HepG2 (cell line): Measurements from ENCODE around the gene POLR3GL. TPM values are rescaled to one million over a fixed set of nuclear protein-coding genes. Genes with fewer than 3 reads are reported as not detected.
A peak's percentile ranks its signal among the peaks of the same experiment; 100 is the strongest.

ENCODE experiments used
- ATAC-seq: fragments of 200-7000 bp; cut with Tn5 transposase; 3 replicates; pipeline ENCODE4 v1.9.1; 2020; ENCODE audit warnings: mild to moderate bottlenecking, moderate library complexity
- BruUV-seq: library from RNA; stranded (reverse); fragments of 400-500 nt; replicated peaks from 2 replicates; lab custom pipeline; 2021; lab: Mats Ljungman, UMichigan
- CTCF ChIA-PET: fragments of 300-600 bp; formaldehyde crosslinking; extraction: SDS; loops from one replicate; lab custom pipeline; 2021; ENCODE audit warnings: low total read pairs, inconsistent platforms, low intra/inter-chr PET ratio; lab: Yijun Ruan, JAX
- POLR2A ChIA-PET: fragments of 350-600 bp; sonication (Branson Sonifier 250); formaldehyde crosslinking; loops from one replicate; lab custom pipeline; 2020; ENCODE audit warnings: antibody characterized with exemption, inconsistent platforms; lab: Yijun Ruan, JAX
- DNase-seq: peaks from one replicate; pipeline ENCODE4 v3.0.0-alpha.2; 2015; ENCODE audit warnings: low spot score
- FAIRE-seq: peaks from 3 replicates; lab custom pipeline; 2011; peaks lifted over from hg19 to GRCh38; lab: Jason Lieb, UNC
- H2AFZ ChIP-seq: one replicate; pipeline ENCODE4 v1.6.1; 2011; ENCODE audit warnings: low read length, inconsistent platforms
- H3K27ac ChIP-seq: fragments of 300-600 bp; 3 replicates; pipeline ENCODE4 v1.8.0; 2011; ENCODE audit warnings: mixed run types, mild to moderate bottlenecking, mixed read lengths, low read length, inconsistent platforms; ENCODE audit not compliant: insufficient read depth; ENCODE audit errors: extremely low read length
- H3K27me3 ChIP-seq, 2 experiments: fragments of 200-600 bp in 1 of 2; 2 replicates in 1 of 2; 3 replicates in 1 of 2; pipeline versions ENCODE4 v1.6.0 to v1.8.0; 2011; ENCODE audit warnings: low read length in 2 of 2, mild to moderate bottlenecking in 2 of 2, moderate library complexity in 2 of 2, inconsistent platforms in 1 of 2; ENCODE audit not compliant: insufficient read depth in 2 of 2, control insufficient read depth in 1 of 2
- H3K36me3 ChIP-seq, 2 experiments: fragments of 200-600 bp in 1 of 2; replicated peaks in 1 of 2; 2 replicates in 1 of 2; 3 replicates in 1 of 2; pipeline versions ENCODE4 v1.5.1 to v1.8.0; 2011; ENCODE audit warnings: low read length in 2 of 2, inconsistent platforms in 1 of 2; ENCODE audit not compliant: insufficient read depth in 2 of 2, control insufficient read depth in 1 of 2
- H3K4me1 ChIP-seq: 2 replicates; pipeline ENCODE4 v1.5.1; 2012; ENCODE audit warnings: low read length, inconsistent platforms; ENCODE audit not compliant: insufficient read depth
- H3K4me2 ChIP-seq: 2 replicates; pipeline ENCODE4 v1.6.0; 2011; ENCODE audit warnings: low read depth, low read length, inconsistent platforms
- H3K4me3 ChIP-seq, 3 experiments: fragments of 200-600 bp in 1 of 3; sonication (generic), shearing (Covaris generic) in 1 of 3; replicated peaks in 1 of 3; 2 replicates each; pipeline ENCODE4 v1.5.1; 2011 to 2016; ENCODE audit warnings: low read length in 3 of 3, inconsistent platforms in 2 of 3, low read depth in 2 of 3, mild to moderate bottlenecking in 2 of 3, control low read depth in 1 of 3, mixed read lengths in 1 of 3; ENCODE audit not compliant: insufficient read depth in 1 of 3
- H3K79me2 ChIP-seq: one replicate; pipeline ENCODE4 v1.6.1; 2011; ENCODE audit warnings: low read length, inconsistent platforms; ENCODE audit not compliant: insufficient read depth
- H3K9ac ChIP-seq: 2 replicates; pipeline ENCODE4 v1.6.0; 2011; ENCODE audit warnings: mild to moderate bottlenecking, low read depth, low read length, inconsistent platforms; ENCODE audit not compliant: insufficient read depth
- H3K9me3 ChIP-seq: 2 replicates; pipeline ENCODE4 v1.5.1; 2012; ENCODE audit warnings: mild to moderate bottlenecking, low read length
- H4K20me1 ChIP-seq: 2 replicates; pipeline ENCODE4 v1.6.0; 2011; ENCODE audit warnings: inconsistent platforms, mild to moderate bottlenecking, low read length, moderate library complexity; ENCODE audit not compliant: insufficient read depth
- ARID2 ChIP-seq: sonication (generic); formaldehyde crosslinking; IDR thresholded peaks from 2 replicates; pipeline ENCODE4 v1.8.1; 2022; ENCODE audit warnings: mild to moderate bottlenecking, missing genetic modification reagents, borderline replicate concordance
- FLYWCH1 ChIP-seq: sonication (generic); formaldehyde crosslinking; IDR thresholded peaks from 2 replicates; pipeline ENCODE4 v1.8.1; 2023; ENCODE audit warnings: mild to moderate bottlenecking, missing genetic modification reagents
- FOXA3 ChIP-seq: IDR thresholded peaks from 2 replicates; pipeline ENCODE4 v1.6.1; 2016; ENCODE audit warnings: missing genetic modification reagents, missing compliant biosample characterization
- IRX3 ChIP-seq: sonication (generic); formaldehyde crosslinking; IDR thresholded peaks from 2 replicates; pipeline ENCODE4 v1.8.1; 2023; ENCODE audit warnings: mild to moderate bottlenecking, low read depth, missing genetic modification reagents, borderline replicate concordance
- JDP2 ChIP-seq: sonication (generic); formaldehyde crosslinking; IDR thresholded peaks from 2 replicates; pipeline ENCODE4 v1.8.1; 2022; ENCODE audit warnings: missing genetic modification reagents, borderline replicate concordance
- KAT2B ChIP-seq: fragments of 150-350 bp; IDR thresholded peaks from 2 replicates; pipeline ENCODE4 v1.6.1; 2014; ENCODE audit warnings: low read depth, low read length, borderline replicate concordance
- KLF6 ChIP-seq: IDR thresholded peaks from 2 replicates; pipeline ENCODE4 v1.8.0; 2016; ENCODE audit warnings: missing biosample characterization, missing genetic modification reagents
- NCOR1 ChIP-seq: fragments of 200-600 bp; sonication (generic); IDR thresholded peaks from 2 replicates; pipeline ENCODE4 v1.7.0; 2017; ENCODE audit warnings: antibody characterized with exemption, low read length, borderline replicate concordance
- NR2C2 ChIP-seq: sonication (generic); formaldehyde crosslinking; IDR thresholded peaks from 2 replicates; pipeline ENCODE4 v1.4.0; 2020; ENCODE audit warnings: missing genetic modification reagents, mild to moderate bottlenecking, moderate library complexity, borderline replicate concordance
- RXRB ChIP-seq: IDR thresholded peaks from 2 replicates; pipeline ENCODE4 v1.6.1; 2016; ENCODE audit warnings: borderline replicate concordance, missing genetic modification reagents, missing compliant biosample characterization
- SRSF1 ChIP-seq: fragments of 200-400 bp; formaldehyde crosslinking; optimal IDR thresholded peaks from 2 replicates; pipeline ENCODE3; 2017; ENCODE audit warnings: mild to moderate bottlenecking, low read depth, low read length, moderate library complexity
- SRSF4 ChIP-seq: fragments of 200-400 bp; formaldehyde crosslinking; IDR thresholded peaks from one replicate; pipeline ENCODE4 v1.6.1; 2018; ENCODE audit warnings: mild to moderate bottlenecking, low read depth, low read length, moderate library complexity; ENCODE audit not compliant: poor library complexity, severe bottlenecking
- ZFAT ChIP-seq: sonication (generic); formaldehyde crosslinking; conservative IDR thresholded peaks from 2 replicates; pipeline ENCODE4 v1.8.1; 2023; ENCODE audit warnings: missing genetic modification reagents, inconsistent platforms
- ZMYM3 ChIP-seq: sonication (generic); formaldehyde crosslinking; IDR thresholded peaks from 2 replicates; pipeline ENCODE4 v1.5.1; 2020; ENCODE audit warnings: mild to moderate bottlenecking, missing genetic modification reagents
- ZNF20 ChIP-seq: sonication (generic); formaldehyde crosslinking; IDR thresholded peaks from 2 replicates; pipeline ENCODE4 v1.4.0; 2020; ENCODE audit warnings: mild to moderate bottlenecking, moderate library complexity, missing genetic modification reagents
- ZNF337 ChIP-seq: sonication (generic); formaldehyde crosslinking; IDR thresholded peaks from 2 replicates; pipeline ENCODE4 v1.5.1; 2020; ENCODE audit warnings: missing genetic modification reagents, low read depth, mild to moderate bottlenecking, borderline replicate concordance
- ZNF33B ChIP-seq: sonication (generic); formaldehyde crosslinking; IDR thresholded peaks from 2 replicates; pipeline ENCODE4 v1.5.1; 2020; ENCODE audit warnings: mild to moderate bottlenecking, missing genetic modification reagents
- ZNF547 ChIP-seq: sonication (generic); formaldehyde crosslinking; IDR thresholded peaks from 2 replicates; pipeline ENCODE4 v1.5.1; 2020; ENCODE audit warnings: mild to moderate bottlenecking, missing genetic modification reagents
- WGBS: methylation state at CpG from one replicate; pipeline ENCODE4 v1.1.6; 2017; ENCODE audit warnings: low lambda C conversion rate; 5-methylcytosine and 5-hydroxymethylcytosine counted together
- in situ Hi-C: cut with HindIII; loops from 2 replicates; pipeline ENCODE4 v1.10.0; 2017; ENCODE audit warnings: low pct_unique_long_range_greater_than_20kb; ENCODE audit not compliant: extremely low pct_ligation_motif_present
- intact Hi-C: fragments of 100-400 bp; cut with micrococcal nuclease; formaldehyde crosslinking; loops from one replicate; pipeline ENCODE4 v1.10.0; 2022; ENCODE audit not compliant: unreplicated experiment
- polyA plus RNA-seq, 8 experiments: library from polyadenylated mRNA; depleted of rRNA in 3 of 8; stranded (reverse) in 7 of 8; unstranded in 1 of 8; fragments of >200 nt; fragmentation: Illumina TruSeq in 4 of 8; extraction: Trizol in 4 of 8; gene quantifications; 2 replicates each; pipeline versions ENCODE4 v1.2.1 to v1.2.3, GENCODE V29; 2011 to 2016; ENCODE audit warnings: low read depth in 4 of 8, missing spikeins in 1 of 8, mixed read lengths in 1 of 8; ENCODE audit not compliant: insufficient read depth in 1 of 8
- total RNA-seq, 5 experiments: library from RNA; depleted of rRNA; stranded (reverse); fragments of >200 nt; fragmentation: Illumina TruSeq; extraction: Trizol; gene quantifications; 2 replicates each; pipeline ENCODE4 v1.2.3, GENCODE V29; 2016; ENCODE audit warnings: low read depth in 1 of 5
- TF ChIP-seq, protein P1 (sequence below): sonication (generic); formaldehyde crosslinking; IDR thresholded peaks from 2 replicates; pipeline ENCODE4 v1.4.0; 2020; ENCODE audit warnings: mild to moderate bottlenecking, low read depth, missing genetic modification reagents
- TF ChIP-seq, protein P2 (sequence below): sonication (generic); formaldehyde crosslinking; IDR thresholded peaks from 2 replicates; pipeline ENCODE4; 2020; ENCODE audit warnings: missing genetic modification reagents, mild to moderate bottlenecking, borderline replicate concordance
- TF ChIP-seq, protein P3 (sequence below): IDR thresholded peaks from 2 replicates; pipeline ENCODE4 v1.6.1; 2016; ENCODE audit warnings: missing compliant biosample characterization, missing genetic modification reagents, borderline replicate concordance

POLR3GL gene
- total and polyA plus RNA-seq, 2 of the 13 experiments (the other 11 are each of a cell fraction or from before 2014, with no cell fraction given): 11.5 to 12.4 TPM

DNA sequence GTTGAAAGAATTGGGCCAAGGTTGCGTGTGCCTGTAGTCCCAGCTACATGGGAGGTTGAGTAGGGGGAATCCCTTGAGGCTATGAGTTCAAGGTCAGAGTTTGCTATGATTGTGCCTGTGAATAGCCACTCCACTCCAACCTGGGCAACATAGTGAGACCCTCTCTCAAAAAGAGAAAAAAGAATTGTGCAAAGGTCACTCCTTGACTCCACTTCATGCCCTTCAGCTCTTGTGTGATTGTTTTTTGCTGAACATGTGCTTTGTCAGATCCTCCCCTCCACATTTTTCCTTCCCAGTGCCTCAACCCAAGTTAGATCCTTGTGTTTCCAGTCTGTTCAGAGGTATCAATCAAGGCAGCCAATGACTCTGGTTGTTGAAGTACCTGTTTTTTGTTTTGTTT is 23.4 kb downstream of the POLR3GL start:
- no peak overlapping the region for H3K27ac ChIP-seq
- WGBS: 44% methylated on average over 1 of the region's 1 CpG
- no TSS peak for BruUV-seq
- H2AFZ ChIP-seq: no peak overlapping the region
- no peak overlapping the region for H3K9ac ChIP-seq
- peaks cover 16% of the 10 kb centered on the region; the same call in 1 of the 2 replicates for H4K20me1 ChIP-seq
- intact Hi-C loops (no loop called here), in situ Hi-C loops (no loop called here)
- no peak overlapping the region for H3K4me2 ChIP-seq
- CTCF ChIA-PET: no interaction called here
- no peak for DNase-seq
- POLR2A ChIA-PET: no interaction called here
- no peak for FAIRE-seq
- peaks cover 76% of the 10 kb centered on the region for H3K4me1 ChIP-seq
- no peaks in the 10 kb centered on the region for H3K9me3 ChIP-seq
- no peak for ATAC-seq
- no peaks in the 10 kb centered on the region for H3K79me2 ChIP-seq
- H3K36me3 ChIP-seq: no peaks in the 10 kb centered on the region
- H3K27me3 ChIP-seq: no peaks in the 10 kb centered on the region
- H3K4me3 ChIP-seq: no peak overlapping the region
- no peak for TF ChIP-seq IRX3 (CRISPR knock-in tag)
- TF ChIP-seq FLYWCH1: no peak
- TF ChIP-seq ZNF337 (CRISPR knock-in tag): no peak
- no peak for TF ChIP-seq SRSF1
- TF ChIP-seq ZNF547 (CRISPR knock-in tag): no peak
- no peak for TF ChIP-seq ZFAT (CRISPR knock-in tag)
- TF ChIP-seq ZNF33B (CRISPR knock-in tag): no peak
- no peak for TF ChIP-seq NCOR1
- no peak for TF ChIP-seq ARID2 (CRISPR knock-in tag)
- TF ChIP-seq SRSF4: no peak
- TF ChIP-seq, protein P1, sequence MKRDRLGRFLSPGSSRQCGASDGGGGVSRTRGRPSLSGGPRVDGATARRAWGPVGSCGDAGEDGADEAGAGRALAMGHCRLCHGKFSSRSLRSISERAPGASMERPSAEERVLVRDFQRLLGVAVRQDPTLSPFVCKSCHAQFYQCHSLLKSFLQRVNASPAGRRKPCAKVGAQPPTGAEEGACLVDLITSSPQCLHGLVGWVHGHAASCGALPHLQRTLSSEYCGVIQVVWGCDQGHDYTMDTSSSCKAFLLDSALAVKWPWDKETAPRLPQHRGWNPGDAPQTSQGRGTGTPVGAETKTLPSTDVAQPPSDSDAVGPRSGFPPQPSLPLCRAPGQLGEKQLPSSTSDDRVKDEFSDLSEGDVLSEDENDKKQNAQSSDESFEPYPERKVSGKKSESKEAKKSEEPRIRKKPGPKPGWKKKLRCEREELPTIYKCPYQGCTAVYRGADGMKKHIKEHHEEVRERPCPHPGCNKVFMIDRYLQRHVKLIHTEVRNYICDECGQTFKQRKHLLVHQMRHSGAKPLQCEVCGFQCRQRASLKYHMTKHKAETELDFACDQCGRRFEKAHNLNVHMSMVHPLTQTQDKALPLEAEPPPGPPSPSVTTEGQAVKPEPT (CRISPR knock-in tag): no peak
- no peak for TF ChIP-seq NR2C2
- TF ChIP-seq, protein P2, sequence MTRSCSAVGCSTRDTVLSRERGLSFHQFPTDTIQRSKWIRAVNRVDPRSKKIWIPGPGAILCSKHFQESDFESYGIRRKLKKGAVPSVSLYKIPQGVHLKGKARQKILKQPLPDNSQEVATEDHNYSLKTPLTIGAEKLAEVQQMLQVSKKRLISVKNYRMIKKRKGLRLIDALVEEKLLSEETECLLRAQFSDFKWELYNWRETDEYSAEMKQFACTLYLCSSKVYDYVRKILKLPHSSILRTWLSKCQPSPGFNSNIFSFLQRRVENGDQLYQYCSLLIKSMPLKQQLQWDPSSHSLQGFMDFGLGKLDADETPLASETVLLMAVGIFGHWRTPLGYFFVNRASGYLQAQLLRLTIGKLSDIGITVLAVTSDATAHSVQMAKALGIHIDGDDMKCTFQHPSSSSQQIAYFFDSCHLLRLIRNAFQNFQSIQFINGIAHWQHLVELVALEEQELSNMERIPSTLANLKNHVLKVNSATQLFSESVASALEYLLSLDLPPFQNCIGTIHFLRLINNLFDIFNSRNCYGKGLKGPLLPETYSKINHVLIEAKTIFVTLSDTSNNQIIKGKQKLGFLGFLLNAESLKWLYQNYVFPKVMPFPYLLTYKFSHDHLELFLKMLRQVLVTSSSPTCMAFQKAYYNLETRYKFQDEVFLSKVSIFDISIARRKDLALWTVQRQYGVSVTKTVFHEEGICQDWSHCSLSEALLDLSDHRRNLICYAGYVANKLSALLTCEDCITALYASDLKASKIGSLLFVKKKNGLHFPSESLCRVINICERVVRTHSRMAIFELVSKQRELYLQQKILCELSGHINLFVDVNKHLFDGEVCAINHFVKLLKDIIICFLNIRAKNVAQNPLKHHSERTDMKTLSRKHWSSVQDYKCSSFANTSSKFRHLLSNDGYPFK: no peak
- no peak for TF ChIP-seq RXRB (CRISPR knock-in tag)
- TF ChIP-seq ZNF20 (CRISPR knock-in tag): no peak
- TF ChIP-seq ZMYM3 (CRISPR knock-in tag): peak; percentile 26; the same call in 1 of the 2 replicates
- no peak for TF ChIP-seq KAT2B
- TF ChIP-seq KLF6 (CRISPR knock-in tag): no peak
- TF ChIP-seq FOXA3 (CRISPR knock-in tag): no peak
- no peak for TF ChIP-seq JDP2
- TF ChIP-seq, protein P3, sequence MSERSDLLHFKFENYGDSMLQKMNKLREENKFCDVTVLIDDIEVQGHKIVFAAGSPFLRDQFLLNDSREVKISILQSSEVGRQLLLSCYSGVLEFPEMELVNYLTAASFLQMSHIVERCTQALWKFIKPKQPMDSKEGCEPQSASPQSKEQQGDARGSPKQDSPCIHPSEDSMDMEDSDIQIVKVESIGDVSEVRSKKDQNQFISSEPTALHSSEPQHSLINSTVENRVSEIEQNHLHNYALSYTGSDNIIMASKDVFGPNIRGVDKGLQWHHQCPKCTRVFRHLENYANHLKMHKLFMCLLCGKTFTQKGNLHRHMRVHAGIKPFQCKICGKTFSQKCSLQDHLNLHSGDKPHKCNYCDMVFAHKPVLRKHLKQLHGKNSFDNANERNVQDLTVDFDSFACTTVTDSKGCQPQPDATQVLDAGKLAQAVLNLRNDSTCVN: no peak
